GM21529 (cell line): ENCODE data around the gene VEZT.
"Not testable (repeated sequence)": the region's sequence is repeated elsewhere in the genome, so short reads cannot be mapped to it uniquely, and the experiment has no call there.

Experiments used
- ATAC-seq: cut with Tn5 transposase; IDR thresholded peaks from one replicate; pipeline ENCODE4 v1.9.1; 2021; ENCODE audit not compliant: unreplicated experiment

VEZT gene

DNA sequence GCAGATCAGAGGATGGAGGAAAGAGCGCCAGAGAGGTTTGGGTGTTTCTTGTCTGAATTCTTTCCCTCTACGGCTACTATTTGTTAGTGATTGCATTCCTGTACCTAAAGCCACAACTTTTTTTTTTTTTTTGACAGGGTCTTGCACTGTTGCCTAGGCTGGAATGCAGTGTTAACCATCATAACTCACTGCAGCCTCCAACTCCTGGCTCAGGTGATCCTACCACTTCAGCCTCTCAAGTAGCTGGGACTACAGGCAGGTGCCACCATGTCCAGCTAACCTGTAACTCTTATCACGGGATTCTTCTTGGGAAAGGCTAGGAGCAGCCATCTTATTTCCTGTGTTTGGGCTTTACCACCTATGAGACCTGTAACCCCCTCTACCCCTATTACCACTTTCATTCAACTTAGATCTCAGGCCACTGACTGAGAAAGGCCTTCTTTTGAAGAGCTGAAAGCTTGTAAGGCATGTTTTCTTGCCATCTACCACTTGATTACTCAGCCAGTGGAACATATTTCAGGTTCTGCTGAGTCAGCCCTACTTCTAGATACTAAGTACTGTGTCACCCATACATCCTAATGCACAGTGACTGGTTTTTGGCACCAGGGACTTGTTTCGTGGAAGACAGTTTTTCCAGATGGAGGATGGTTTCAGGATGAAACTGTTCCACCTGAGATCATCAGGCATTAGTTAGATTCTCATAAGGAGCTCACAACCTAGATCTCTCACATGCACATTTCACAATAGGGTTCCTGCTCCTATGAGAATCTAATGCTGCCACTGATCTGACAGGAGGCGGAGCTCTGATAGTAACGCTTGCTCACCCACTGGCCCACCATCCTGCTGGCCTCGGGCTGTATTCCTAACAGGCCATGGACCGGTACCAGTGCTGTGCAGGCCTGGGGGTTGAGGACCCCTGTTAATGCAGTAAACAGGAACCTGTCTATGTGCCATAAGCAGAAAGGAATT, 6.9 kb downstream of the VEZT start:
- ATAC-seq: no peak

DNA sequence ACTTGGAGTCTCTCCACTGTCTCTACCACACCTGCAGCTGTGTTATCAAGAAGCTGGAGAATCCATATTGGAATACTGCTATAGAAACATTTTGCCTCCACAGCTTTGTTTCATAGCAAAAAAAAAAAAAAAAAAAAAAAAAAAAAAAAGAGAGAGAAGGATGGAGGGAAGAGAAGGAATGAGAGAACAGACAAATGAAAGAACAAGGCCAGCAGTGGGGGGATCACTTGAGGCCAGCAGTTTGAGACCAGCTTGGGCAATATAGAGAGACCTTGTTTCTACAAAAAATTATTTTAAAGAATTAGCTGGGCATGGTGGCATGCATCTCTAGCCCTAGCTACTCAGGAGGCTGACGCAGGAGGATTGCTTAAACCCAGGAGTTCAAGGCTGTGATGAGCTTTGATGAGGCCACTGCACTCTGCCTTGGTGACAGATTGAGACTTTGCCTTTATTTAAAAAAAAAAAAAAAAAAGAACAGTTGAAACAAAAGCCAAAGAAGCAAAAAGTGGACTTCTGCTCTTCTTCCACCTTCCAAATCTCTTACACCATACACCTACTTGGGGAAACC, 8.1 kb downstream of the VEZT start:
- ATAC-seq: no peak

DNA sequence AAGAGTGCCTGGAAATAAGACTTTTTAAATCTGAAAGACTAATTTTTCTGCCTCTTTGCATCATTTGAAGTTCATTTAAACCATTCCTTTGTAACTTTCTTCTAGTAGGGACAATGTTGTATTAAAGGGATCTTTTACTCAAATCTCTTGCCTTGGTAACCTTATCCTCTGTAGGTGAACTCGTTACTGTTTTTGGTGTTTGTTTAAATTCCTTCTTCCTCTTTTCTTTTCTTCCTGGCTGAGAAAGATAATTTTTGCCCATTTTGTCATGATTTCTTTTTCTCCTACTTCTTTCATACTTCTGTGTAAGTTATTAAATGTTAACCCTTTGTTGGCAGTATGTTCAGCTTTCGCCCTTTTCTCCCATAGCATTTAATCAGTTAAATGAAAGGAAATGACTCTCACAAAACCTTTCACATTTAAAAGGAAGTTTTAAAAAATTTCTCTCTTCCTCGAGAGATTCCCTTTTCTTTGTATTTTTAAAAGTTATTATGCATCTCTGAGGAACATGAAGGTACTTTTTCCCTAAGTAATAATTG, 10.3 kb downstream of the VEZT start:
- no peak for ATAC-seq

DNA sequence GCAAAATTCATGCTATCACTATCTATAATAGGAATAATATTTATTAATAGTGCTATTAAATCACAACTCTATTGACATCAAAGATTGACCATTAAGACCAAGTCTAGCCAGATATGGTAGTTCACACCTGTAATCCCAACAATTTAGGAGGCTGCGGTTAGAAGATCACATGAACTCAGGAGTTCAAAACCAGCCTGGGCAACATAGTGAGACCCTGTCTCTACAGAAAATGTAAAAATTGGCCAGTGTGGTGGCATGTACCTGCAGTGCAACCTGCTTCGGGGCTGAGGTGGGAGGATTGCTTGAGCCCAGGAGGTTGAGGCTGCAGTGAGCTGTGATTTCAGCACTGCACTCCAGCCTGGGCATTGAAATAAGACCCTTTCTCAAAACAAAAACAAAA, 11.0 kb downstream of the VEZT start:
- ATAC-seq: no peak

DNA sequence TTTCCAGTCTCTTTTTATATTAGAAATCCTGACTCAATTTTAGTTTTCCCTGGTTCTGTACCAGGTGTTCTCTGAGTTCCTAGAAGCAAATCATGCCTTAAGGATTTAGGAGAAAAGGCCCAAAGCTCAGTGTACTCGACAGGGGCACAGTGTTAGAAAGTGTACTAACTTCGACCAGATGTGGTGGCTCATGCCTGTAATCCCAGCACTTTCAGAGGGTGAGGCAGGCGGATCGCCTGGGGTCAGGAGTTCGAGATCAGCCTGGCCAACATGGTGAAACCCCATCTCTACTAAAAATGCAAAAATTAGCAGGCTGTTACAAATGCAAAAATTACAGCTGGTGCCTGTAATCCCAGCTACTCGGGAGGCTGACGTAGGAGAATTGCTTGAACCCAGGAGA, 12.0 kb downstream of the VEZT start:
- ATAC-seq: no peak

DNA sequence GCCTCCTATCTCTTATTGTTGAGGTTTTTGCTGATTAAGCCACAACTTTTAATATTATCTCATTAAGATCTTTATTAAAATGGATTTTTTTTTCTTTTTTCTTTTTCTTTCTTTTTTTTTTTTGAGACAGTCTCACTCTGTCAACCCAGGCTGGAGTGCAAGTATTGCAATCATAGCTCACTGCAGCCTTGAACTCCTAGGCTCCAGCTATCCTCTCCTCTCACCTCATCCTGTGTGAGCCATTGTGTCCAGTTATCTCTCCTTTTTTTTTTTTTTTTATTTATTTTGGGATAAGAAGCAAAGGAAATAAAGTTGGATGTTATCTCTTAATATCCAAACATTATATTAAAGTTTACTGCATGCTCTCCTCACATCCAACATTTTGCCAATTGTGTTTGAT, 12.7 kb downstream of the VEZT start:
- no peak for ATAC-seq

DNA sequence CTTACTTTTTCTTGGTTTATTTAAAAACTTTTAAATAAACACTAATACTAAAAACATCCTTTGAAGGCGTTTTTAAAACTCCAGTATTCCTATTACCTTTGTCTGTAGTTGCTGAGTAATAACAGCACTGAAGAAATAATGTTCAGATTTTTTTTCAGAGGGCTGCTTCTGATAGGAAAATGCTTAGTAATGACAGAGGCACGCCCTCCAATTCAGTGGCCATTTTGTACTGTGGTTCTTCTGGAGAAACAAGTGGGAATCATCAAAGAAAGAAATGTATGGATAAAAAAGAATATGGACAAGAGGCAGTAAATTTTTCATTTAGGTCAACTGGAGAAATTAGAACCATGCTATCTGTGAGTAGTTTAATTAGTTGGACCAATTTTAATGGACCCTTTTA, 13.6 kb downstream of the VEZT start:
- ATAC-seq: no peak

DNA sequence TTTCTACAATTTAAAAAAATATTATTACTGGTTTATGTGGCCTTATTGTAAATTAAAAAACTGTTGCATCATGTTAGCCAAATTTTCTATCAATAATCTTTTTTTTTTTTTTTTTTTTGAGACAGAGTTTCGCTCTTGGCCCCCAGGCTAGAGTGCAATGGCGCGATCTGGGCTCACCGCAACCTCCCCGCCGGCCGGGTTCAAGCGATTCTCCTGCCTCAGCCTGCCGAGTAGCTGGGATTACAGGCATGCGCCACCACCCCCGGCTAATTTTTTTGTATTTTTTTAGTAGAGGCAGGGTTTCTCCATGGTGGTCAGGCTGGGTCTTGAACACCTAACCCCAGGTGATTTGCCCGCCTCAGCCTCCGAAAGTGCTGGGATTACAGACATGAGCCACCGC, 16.6 kb downstream of the VEZT start:
- not testable (repeated sequence) for ATAC-seq

DNA sequence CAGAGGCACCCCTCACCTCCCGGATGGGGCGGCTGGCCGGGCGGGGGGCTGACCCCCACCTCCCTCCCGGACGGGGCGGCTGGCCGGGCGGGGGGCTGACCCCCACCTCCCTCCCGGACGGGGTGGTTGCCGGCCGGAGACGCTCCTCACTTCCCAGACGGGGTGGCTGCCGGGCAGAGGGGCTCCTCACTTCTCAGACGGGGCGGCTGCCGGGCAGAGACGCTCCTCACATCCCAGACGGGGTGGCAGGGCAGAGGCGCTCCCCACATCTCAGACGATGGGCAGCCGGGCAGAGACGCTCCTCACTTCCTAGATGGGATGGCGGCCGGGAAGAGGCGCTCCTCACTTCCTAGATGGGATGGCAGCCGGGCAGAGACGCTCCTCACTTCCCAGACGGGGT, 18.0 kb downstream of the VEZT start:
- not testable (repeated sequence) for ATAC-seq

DNA sequence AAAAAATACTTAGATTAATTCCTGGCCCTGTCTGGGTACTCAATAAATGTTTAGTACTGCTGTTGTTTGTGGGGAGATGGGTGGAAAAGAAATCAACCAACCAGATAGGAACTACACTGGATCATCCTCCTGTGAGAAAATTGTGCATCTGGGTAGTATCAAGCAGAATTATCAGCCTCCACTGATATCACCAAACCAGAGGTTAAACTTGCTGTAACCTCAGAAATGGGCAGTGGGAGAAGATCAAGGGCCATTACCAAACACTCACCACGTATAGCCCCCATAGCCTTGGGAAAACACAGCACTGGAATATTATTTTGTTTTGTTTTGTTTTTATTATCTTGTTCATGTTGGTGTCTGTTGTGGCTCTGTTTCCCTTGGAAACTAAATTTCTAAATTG, 19.7 kb downstream of the VEZT start:
- ATAC-seq: no peak

DNA sequence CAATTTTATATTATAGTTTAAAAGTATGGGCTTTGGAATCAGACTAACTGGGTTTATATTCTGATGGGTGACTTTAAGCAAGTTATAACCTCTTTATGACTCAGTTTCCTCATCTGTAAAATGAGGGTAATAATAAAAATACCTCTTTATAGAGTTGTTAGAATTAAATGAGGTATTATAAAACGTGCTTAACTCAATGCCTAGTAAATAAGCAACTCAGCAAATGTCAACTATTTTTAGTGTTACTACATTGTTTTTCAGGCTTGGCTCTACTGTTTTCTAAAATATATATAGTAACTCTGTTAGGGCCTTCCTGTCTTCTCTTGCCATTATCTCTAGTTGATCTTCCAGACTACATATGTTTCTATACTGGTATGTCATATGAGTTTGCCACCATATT, 20.5 kb downstream of the VEZT start:
- no peak for ATAC-seq

DNA sequence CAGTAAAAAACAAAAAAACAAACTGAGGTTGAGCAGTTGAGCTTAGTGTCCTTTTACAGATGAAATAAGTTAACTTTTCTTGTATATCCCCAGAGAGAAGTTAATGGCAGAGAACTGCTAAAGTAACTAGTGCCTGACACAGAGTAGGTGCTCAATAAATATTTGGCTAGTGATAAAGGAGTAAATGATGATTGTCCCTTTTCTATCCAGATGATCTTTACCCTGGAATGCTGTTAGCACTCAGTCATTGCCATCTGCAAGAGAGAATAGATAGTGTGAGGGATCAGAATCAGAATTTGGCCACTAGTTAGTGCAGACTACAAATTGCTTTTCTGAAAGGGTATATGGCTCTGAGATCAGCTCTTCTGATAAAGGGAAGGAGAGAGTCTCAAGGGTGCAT, 21.6 kb downstream of the VEZT start:
- no peak for ATAC-seq

DNA sequence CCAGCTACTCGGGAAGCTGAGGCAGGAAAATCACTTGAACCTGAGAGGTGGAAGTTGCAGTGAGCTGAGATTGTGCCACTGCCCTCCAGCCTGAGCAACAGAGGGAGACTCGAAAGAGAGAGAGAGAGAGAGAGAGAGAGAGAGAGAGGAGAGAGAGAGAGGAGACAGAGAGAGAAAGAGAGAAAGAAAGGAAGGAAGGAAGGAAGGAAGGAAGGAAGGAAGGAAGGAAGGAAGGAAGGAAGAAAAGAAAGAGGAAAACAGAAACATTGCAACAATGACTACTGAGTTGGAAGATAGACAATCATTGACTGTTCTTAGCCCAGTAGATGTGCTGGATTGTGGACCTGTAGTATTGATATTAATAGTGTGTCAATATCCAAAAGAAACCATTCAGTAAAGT, 22.2 kb downstream of the VEZT start:
- not testable (repeated sequence) for ATAC-seq

DNA sequence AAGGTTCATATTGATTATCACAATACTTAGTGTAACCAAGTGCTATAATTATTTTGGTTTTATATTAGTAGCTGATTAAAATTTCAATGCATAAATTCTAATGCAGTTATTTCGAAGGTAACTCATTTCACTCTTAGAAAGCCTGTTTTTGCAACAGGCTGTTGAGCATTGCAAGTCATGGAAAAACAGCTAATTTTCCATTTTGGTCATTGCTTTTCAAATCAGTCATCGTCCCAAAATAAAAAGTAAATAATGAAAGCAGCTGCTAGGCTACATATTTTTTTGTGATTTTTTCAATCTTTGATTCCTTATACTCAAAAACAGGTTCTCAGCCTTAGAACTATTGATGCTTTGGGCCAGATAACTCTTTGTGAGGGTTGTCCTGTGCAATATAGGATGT, 22.9 kb downstream of the VEZT start:
- no peak for ATAC-seq

DNA sequence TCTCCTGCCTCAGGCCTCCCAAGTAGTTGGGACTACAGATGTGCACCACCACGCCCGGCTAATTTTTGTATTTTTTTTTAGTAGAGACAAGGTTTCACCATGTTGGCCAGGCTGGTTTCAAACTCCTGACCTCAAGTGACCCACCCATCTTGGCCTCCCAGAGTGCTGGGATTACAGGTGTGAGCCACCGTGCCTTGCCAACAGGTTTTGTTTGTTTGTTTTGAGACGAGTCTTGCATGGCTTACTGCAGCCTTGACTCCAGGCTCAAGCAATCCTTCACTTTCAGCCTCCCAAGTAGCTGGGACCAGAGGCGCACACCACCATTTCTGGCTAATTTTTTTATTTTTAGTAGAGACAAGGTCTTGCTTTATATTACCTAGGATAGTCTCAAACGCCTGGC, 23.5 kb downstream of the VEZT start:
- not testable (repeated sequence) for ATAC-seq

DNA sequence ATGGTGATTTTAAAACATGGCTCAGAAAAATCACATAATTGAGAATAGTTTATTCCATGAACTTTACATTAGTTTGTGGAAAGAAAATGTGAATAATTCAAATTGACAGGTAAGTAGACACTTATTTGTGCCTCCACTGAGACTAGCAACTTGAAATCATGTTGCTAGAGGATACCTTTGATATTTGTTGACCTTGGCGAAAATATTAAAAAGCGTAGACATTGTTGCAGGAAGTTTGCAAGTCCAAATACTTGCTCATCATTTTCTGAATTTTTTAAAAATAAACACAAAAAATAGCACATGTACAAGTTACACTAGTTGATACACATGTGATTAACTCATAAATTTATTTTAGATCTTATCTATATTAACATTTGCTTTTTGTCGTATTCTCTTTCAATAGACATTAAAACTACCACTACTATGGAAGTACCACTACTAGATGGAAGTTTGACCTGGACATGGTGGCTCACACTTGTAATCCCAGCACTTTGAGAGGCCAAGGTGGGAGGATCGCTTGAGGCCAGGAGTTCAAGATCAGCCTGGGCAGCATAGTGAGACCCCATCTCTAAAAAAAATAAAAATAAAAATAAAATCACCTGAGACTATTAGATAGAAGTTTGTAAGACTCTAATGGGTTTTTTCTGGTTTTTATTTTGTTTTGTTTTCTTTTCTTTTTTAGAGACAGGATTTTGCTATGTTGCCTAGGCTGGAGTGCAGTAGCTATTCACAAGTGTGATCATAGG, 24.3 kb downstream of the VEZT start:
- no peak for ATAC-seq

DNA sequence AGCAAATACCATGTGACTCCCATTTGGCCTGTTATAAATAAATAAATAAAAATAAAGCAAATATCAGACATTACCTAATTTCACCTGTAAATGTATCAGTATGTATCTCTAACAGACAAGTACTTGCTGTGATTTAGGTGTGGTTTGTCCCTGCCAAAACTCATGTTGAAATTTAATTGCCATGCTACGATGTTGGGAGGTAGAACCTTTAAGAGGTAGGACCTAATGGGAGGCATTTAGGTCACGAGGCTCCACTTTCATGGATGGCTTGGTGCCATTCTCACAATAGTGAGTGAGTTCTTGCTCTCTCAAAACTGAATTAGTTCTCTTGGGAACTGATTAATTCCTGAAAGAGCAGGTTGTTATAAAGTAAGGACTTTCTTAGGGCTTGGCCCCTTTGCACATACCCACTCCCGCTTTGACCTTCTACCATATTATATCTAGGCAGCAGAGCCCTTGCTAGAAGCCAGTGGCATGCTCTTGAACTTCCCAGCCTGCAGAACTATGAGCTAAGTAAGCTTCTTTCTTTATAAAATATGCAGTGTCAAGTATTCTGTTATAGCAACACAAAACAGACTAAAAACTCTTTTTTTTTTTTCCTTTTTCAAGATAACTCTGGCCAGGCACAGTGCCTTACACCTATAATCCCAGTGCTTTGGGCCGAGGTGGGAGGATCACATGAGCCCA, 26.0 kb downstream of the VEZT start:
- no peak for ATAC-seq

DNA sequence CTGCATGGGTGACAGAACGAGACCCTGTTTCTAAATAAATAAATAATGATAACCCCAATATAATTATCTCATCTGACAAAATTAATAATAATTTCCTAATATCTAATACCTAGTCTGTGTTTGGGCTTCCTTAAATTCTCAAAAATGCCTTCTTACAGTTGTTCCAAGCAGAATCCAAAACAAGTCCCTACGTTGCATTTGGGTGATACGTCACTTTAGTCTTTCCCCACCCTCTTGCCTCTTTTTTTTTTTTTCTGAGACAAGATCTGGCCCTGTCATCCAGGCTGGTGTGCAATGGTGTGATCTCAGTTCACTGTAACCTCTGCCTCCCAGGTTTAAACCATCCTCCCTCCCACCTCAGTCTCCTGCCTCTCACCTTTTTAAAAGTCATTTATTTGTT, 26.7 kb downstream of the VEZT start:
- no peak for ATAC-seq

DNA sequence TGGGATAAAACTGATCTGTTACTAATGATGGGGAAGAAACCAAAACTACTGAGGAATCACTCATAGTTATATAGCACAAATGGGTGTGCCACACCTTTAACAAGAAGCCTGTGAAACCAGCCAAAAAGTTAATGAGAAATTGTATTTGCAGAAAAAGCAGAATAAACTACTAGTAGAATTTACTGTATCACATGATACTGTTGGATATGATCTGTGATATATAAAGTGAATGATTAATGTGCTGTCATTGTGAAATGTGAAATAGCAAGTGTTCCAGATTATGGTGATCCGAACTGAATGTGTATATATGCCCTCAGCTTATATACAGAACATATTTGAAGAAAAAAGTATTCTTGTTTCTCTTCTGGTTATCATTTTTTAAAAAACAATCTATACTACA, 30.5 kb downstream of the VEZT start:
- no peak for ATAC-seq

DNA sequence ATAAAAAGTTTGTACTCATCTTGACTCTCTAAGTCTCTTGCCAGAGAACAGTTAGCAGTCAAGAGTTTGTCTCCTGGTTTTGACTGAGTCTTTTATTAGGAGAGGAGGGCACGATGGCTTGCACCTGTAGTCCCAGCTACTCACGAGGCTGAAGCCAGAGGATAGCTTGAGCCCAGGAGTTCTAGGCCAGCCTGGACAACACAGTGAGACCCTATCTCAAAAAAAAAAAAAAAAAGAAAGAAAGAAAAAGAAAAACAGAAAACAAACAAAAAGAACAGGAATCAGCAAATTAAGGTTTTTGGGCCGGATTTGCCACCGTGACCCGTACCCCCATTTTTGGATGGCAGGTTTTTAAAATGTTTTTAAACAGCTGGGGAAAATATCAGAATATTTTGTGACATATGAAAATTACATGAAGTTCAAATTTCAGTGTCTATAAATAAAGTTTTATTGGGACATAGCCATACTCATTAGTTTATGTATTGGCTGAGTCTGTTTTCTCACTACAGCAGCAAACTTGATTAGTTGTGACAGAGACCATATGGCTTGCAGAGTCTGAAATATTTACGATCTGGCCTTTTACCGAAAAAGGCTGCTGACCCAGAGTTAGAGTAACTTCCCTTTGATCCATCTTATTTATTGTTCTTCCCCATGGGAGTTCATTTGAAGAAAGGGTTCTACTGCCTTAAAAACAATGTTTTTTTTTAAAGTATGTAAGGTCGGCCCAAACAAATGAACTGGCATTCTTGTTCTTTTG, 31.2 kb downstream of the VEZT start:
- ATAC-seq: no peak
